HepG2 (cell line): ENCODE results near the gene DNAJC4. TPM values are rescaled to one million over a fixed set of nuclear protein-coding genes. Genes with fewer than 3 reads are reported as not detected.

Experiments used
- AGO1 ChIP-seq: fragments of 200-400 bp; formaldehyde crosslinking; IDR thresholded peaks from 2 replicates; pipeline ENCODE4 v1.6.1; 2017; ENCODE audit warnings: mild to moderate bottlenecking, low read depth, low read length, moderate library complexity; ENCODE audit not compliant: poor library complexity, severe bottlenecking
- ATF2 ChIP-seq: sonication (generic); formaldehyde crosslinking; IDR thresholded peaks from 2 replicates; pipeline ENCODE4 v1.4.0; 2020; ENCODE audit warnings: missing genetic modification reagents
- CREBL2 ChIP-seq: sonication (generic); formaldehyde crosslinking; IDR thresholded peaks from 2 replicates; pipeline ENCODE4 v1.8.1; 2023; ENCODE audit warnings: missing genetic modification reagents, mild to moderate bottlenecking, borderline replicate concordance
- ERF ChIP-seq: IDR thresholded peaks from 2 replicates; pipeline ENCODE4 v1.6.1; 2018; ENCODE audit warnings: missing biosample characterization, missing genetic modification reagents
- ETS1 ChIP-seq: sonication (generic); formaldehyde crosslinking; IDR thresholded peaks from 2 replicates; pipeline ENCODE4 v1.4.0; 2020; ENCODE audit warnings: missing genetic modification reagents
- FOSL2 ChIP-seq: sonication (generic); formaldehyde crosslinking; IDR thresholded peaks from 2 replicates; pipeline ENCODE4 v1.4.0; 2020; ENCODE audit warnings: missing genetic modification reagents
- POGK ChIP-seq: sonication (generic); formaldehyde crosslinking; conservative IDR thresholded peaks from 2 replicates; pipeline ENCODE4 v1.8.0; 2022; ENCODE audit warnings: mild to moderate bottlenecking, moderate library complexity, missing genetic modification reagents
- THAP11 ChIP-seq: IDR thresholded peaks from 2 replicates; pipeline ENCODE4 v1.6.1; 2016; ENCODE audit warnings: missing biosample characterization, missing genetic modification reagents
- ZBTB40 ChIP-seq, 2 experiments: fragments of 450-650 bp in 1 of 2; sonication (generic) in 1 of 2; formaldehyde crosslinking in 1 of 2; IDR thresholded peaks; 2 replicates each; pipeline versions ENCODE4 v1.6.1 to v1.8.0; 2016 to 2022; ENCODE audit warnings: antibody characterized with exemption in 1 of 2, mild to moderate bottlenecking in 1 of 2, missing genetic modification reagents in 1 of 2
- ZNF121 ChIP-seq: sonication (generic); formaldehyde crosslinking; IDR thresholded peaks from 2 replicates; pipeline ENCODE4 v1.5.0; 2020; ENCODE audit warnings: mild to moderate bottlenecking, missing genetic modification reagents
- ZNF256 ChIP-seq: sonication (generic); formaldehyde crosslinking; conservative IDR thresholded peaks from 2 replicates; pipeline ENCODE4 v1.4.0; 2020; ENCODE audit warnings: missing genetic modification reagents
- ZNF337 ChIP-seq: sonication (generic); formaldehyde crosslinking; IDR thresholded peaks from 2 replicates; pipeline ENCODE4 v1.5.1; 2020; ENCODE audit warnings: missing genetic modification reagents, low read depth, mild to moderate bottlenecking, borderline replicate concordance
- ZNF879 ChIP-seq: sonication (generic); formaldehyde crosslinking; IDR thresholded peaks from 2 replicates; pipeline ENCODE4 v1.8.1; 2023; ENCODE audit warnings: missing genetic modification reagents
- polyA plus RNA-seq, 8 experiments: library from polyadenylated mRNA; depleted of rRNA in 3 of 8; stranded (reverse) in 7 of 8; unstranded in 1 of 8; fragments of >200 nt; fragmentation: Illumina TruSeq in 4 of 8; extraction: Trizol in 4 of 8; gene quantifications; 2 replicates each; pipeline versions ENCODE4 v1.2.1 to v1.2.3, GENCODE V29; 2011 to 2016; ENCODE audit warnings: low read depth in 4 of 8, missing spikeins in 1 of 8, mixed read lengths in 1 of 8; ENCODE audit not compliant: insufficient read depth in 1 of 8
- total RNA-seq, 5 experiments: library from RNA; depleted of rRNA; stranded (reverse); fragments of >200 nt; fragmentation: Illumina TruSeq; extraction: Trizol; gene quantifications; 2 replicates each; pipeline ENCODE4 v1.2.3, GENCODE V29; 2016; ENCODE audit warnings: low read depth in 1 of 5

DNAJC4 gene
- total and polyA plus RNA-seq, 2 of the 13 experiments (the other 11 are each of a cell fraction or from before 2014, with no cell fraction given): 10.3 to 60.8 TPM

GRCh38 chr11:64225608-64226506, 4.5 kb upstream of the DNAJC4 start, which contains the start of the genes NUDT22 and TRPT1 (continued):
- no peak for TF ChIP-seq ZBTB40 (IDR thresholded peaks at IDR 0.05)
- no peak; the same call in 1 of the 2 replicates for TF ChIP-seq ZBTB40 (CRISPR knock-in tag; IDR thresholded peaks at IDR 0.05)
- no peak for TF ChIP-seq ETS1 (CRISPR knock-in tag)
- TF ChIP-seq POGK (CRISPR knock-in tag): peak; percentile 53; the same call in 1 of the 2 replicates
- TF ChIP-seq ZNF879: peak; percentile 81; the same call in 1 of the 2 replicates
- TF ChIP-seq FOSL2: 0 out of 2 replicates have a peak, but pooled peaks have one; percentile 17
- peak; percentile 85 for TF ChIP-seq THAP11 (CRISPR knock-in tag)
- no peak for TF ChIP-seq ZNF337 (CRISPR knock-in tag)
- TF ChIP-seq ZNF121: peak; percentile 35; the same call in 1 of the 2 replicates
- TF ChIP-seq AGO1: no peak
- peak; percentile 72 for TF ChIP-seq ERF (CRISPR knock-in tag)
- 0 out of 2 replicates have a peak, but pooled peaks have one; percentile 29 for TF ChIP-seq ZNF256 (CRISPR knock-in tag)
- TF ChIP-seq CREBL2 (CRISPR knock-in tag): no peak
- peak; percentile 61; the same call in 1 of the 2 replicates for TF ChIP-seq ATF2 (CRISPR knock-in tag)
